RKO (cell line): ENCODE results near the gene CLEC4D.
"Not testable (repeated sequence)": the region's sequence is repeated elsewhere in the genome, so short reads cannot be mapped to it uniquely, and the experiment has no call there.

Experiments used
- DNase-seq: peaks from one replicate; pipeline ENCODE4 v3.0.0-alpha.2; 2016; ENCODE audit warnings: low spot score

The CLEC4D gene

DNA sequence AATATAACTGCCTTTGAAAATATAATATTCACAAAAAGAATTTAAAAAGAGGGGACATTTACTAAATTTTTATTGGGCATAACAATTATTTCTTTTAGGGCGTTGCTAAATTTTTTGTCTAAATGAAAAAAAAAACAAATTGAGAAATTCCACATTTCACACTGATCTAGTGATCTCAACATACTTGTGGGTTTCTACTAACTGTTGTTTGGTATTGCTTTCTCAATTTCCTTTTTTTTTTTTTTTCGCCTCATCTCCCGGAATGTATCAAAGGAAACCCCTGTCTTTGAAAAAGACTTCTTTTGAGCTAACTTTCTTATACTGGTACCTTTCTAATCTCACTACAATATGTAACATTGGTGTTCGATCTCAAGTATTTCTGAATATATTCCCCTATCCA is at the start of gene CLEC4D:
TSS of gene CLEC4D (plus strand) at position 248 of the 400 bp plus-strand sequence. CDS start 230 bp downstream, outside the sequence.
- DNase-seq = no peak

DNA sequence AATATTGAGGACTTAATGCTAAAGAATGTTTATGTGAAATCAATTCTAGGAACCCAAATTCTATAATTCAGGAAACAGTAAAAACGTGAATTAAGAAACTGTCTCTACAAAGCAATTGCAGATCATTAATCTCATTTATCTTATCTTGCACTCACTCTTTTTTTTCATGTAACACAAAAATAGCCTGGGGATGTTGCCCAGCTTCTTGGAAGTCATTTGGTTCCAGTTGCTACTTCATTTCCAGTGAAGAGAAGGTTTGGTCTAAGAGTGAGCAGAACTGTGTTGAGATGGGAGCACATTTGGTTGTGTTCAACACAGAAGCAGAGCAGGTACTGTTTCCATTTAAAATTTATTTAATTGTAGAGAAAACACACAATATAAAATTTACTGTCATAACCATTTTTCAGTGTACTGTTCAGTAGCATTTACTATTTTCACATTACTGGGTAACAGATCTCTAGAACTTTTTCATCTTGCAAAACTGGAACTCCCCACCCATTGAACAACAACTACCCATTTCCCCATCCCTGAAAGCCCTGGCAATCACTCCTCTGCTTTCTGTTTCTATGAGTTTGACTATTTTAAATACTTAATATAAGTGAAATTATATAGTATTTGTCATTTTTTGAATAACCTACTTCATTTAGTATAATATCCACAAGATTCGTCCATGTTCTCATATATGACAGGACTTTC is 47.9 kb upstream of the CLEC4D start:
- DNase-seq = no peak

DNA sequence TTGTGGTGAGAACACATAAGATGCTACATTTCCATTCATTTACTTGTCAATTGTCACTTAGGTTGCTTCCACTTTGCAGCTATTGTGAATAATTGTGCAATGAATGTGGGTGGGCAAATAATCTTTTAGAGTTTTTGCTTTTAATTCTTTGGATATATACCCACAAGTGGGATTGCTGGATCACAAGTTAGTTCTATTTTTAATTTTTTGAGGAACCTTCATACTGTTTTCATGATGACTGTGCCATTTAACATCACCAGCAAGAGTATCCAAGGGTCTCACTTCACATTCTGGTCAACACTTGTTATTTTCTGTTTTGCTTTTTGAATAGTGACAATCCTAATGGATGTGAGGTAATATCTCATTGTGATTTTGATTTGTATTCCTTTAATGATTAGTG is 47.1 kb upstream of the CLEC4D start:
- no peak for DNase-seq

DNA sequence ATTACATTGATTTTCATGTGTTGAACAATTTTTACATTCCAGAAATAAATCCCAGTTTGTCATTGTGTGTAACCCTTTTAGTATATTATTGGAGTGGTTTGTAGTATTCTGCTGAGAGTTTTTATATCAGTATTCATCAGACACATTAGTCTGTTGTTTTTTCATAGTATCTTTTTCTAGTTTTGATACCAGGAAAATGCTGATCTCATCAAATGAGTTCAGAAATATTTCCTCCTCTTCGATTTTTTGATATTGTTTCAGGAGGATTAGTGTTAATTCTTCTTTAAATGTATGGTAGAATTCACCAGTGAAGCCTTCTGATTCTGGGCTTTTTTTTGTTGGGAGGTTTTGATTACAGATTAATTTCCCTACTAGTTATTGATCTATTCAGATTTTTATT is 42.2 kb upstream of the CLEC4D start:
- no peak for DNase-seq

DNA sequence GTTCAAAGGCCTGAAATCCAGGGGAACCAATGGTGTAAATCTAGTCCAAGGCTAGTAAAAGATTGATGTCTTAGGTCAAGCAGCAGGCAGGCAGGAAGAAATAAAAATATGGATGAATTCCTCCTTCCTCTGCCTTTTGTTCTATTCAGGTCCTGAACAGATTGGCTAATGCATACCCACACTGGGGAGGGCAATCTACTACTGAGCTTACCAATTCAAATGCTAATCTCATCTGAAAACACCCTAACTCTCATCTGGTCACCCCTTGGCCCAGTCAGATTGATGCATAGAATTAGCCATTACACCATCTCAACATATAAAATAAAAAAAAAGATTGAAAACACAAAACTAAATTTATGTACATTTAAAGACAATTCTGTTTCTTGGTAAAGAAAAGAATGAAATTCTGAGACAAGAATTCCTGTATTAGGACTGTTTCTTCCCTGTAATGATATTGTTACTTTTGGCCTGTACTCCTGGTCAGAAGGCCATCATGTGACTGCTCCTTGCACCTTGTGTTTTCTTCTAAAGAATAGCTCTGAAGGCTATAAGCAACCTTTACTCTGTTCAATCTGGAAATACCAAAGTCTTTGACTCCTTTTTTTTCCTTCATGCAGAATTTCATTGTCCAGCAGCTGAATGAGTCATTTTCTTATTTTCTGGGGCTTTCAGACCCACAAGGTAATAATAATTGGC is 37.6 kb upstream of the CLEC4D start:
- no peak for DNase-seq

DNA sequence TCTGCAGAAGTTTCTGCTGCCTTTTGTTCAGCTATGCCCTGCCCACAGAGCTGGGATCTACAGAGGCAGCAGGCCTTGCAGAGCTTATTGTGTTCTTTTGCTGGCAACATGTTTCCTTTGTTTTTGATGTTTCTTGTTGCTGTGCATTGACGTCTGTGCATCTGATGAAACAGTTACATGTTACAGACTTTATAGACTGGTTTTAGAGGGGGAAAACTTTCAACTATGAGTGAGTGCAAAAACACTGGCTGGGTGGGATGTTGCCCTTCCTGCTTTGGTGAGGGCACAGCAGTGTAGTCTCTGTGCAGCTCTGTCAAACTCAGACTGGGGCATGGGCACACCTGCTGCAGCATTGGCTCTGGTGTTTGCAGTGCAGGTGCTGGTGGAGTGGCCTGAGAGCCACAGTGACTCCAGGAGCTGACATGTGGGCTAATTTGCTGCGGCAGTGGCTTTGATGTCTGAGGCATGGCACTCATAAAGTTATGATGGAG is 30.7 kb upstream of the CLEC4D start:
- no peak for DNase-seq

DNA sequence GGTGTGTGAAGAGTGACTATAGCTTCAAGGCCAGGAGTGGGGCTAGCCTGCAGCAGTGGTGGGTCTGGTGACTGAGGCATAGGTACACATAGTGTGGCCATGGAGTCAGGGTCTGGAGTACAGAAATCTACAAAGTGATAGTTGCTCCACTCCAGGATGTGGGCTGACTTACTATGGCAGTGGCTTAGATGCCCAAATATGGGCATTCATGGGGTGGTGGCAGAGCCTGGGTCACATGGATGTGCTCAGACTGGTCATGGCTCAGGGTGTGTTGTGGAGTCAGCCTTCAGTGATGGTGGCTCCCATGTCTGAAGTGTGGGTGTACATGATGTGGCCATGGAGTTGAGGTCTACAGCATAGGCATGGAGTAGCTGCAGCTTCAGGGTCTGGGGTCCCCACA is 30.2 kb upstream of the CLEC4D start:
- no peak for DNase-seq

DNA sequence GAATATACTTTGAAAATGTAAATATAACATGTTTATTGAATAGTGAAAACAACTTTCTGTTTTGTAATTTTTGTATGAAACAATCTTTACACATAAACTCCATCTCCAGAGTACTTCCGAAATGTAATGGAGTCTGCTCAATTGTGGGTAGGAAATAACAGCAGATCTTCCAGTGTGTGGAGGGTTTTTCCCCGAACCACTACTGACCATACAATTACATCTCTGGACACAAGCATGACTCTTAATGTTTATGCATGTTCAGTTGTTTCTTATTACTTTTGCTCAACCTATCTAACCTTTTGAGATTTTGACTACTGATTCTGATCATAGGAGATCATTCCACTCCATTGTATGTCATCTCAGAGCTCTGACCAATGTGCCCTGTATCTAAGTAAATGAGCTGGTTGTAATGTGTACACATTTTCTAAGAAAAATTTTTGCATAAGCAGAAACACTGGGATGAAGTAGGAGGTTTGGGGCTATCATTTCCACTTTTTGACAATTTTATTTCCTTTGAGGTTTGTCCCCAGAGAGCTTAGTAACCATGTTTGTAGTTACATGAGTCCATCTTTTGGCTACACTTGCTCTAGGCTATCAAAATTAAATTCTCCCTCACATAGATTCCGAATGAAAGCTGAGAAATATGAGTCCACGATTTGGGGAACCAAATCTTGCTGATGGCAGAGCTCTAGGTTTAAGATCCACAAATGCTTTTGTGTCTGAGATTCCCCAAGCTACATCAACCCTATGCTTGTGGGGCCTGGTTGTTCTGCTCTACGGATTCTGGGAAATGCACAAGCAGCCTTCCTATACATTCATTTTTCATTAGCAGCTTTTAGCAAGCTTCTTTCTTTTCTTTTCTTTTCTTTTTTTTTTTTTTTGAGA is 21.4 kb upstream of the CLEC4D start:
- DNase-seq = no peak

DNA sequence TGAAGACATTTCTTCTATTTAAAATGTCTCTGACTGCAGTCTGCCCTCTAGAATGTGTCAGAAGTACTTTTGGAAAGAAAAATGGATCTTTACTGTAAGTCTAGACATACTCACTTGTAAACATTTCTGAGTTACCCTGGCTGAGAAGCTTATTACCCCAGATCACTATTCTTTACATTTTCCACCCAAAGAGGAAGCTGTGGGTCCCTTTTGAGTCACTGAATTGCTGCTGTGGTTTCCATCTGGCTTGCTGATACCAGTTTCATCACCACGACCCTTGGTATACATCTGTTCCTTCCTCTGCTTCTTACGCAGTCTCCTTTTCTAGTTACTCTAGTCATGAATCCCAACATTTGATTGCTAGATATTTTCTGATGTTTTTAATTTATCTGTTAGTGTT is 20.2 kb upstream of the CLEC4D start:
- DNase-seq = no peak

DNA sequence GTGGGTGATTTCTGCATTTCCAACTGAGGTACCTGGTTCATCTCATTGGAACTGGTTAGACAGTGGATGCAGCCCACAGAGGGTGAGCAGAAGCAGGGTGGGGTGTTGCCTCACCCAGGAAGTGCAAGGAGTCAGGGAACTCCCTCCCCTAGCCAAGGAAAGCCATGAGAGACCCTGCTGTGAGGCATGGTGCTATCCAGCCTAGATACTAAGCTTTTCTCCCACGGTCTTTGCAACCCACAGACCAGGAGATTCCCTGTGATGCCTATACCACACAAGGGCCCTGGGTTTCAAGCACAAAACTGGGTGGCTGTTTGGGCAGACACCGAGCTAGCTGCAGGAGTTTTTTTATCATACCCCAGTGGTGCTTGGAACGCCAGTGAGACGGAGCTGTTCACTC is 17.6 kb upstream of the CLEC4D start:
- not testable (repeated sequence) for DNase-seq

DNA sequence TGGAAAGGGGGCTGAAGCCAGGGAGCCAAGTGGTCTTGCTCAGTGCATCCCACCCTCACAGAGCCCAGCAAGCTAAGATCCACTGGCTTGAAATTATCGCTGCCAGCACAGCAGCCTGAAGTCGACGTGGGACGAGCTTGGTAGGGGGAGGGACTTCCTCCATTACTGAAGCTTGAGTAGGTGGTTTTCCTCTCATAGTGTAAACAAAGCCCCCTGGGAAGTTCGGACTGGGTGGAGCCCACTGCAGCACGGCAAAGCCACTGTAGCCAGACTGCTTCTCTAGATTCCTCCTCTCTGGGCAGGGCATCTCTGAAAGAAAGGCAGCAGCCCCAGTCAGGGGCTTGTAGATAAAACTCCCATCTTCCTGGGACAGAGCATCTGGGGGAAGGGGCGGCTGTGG is 17.2 kb upstream of the CLEC4D start:
- DNase-seq = not testable (repeated sequence)

DNA sequence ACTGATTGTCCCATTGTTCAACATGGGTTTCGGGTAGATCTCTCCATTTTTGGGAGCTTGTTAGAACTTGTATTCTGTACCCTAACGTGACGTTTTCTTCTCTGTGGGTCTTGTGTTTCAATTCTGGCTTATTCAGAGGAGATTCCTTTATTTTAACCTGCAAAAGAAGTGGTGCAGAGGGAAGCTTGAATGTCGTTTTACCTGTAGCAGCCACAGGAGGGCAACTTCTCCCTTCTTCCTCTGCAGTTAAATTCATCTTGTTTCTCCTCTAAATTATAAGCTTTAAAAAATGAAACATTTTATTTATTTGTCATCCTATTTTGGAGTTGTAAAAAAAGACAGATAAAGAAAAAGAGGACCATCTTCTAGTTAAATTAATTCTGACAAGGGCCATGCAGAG is 13.7 kb upstream of the CLEC4D start:
- DNase-seq = no peak

DNA sequence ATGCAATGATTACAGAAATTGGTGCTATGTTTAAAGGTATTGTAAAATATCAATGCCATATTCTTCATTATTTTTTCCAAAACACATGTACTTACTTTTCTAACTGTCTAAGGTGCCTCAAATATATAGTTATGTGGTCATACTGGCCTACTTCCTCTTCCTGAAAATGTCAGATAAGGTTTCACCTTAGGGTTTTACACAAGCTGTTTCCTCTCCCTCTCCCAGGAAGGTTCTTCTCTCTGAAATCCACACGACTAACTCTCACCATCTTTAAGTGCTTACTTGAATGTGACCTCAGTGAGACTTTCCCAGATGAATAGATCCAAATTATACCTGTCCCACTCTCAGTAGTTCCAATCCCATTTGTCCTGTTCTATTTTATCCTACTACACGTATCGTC is 11.6 kb upstream of the CLEC4D start:
- DNase-seq = no peak

DNA sequence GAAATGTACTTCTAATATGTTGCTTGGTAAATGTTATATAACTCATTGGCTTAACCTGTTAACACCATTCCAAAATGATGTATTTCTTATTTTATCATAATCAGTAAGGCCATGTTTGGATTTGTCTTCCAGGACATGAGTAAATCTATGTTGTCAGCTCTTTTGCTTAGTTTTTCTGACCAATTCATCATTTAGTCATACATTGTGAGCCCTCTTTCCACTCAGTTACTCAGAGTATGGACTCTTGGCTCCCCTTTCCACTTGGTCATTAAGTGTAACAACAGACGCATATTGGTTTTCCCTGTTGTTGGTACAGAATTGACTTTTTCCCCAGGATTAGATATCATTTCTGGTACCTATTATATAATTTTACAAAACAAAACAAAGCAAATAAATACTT is 9.0 kb upstream of the CLEC4D start:
- peak; percentile 78 for DNase-seq

DNA sequence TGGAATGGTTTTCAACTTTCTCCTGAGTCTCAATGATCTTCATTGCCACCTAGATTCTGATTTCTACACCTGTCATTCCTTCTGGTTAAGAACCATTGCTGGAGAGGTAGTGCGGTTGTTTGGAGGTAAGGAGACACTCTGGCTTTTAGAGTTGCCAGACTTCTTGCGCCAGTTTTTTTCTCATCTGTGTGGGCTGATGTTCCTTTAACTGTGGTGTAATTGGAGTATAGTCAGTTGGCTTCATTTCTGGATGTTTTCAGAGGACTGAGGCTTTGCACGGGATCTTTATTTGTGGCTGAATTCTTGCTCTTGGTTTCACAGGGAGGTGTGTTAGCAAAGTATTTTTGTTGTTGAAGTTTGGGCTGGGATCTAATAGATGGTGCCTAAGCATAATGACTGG is 5.7 kb upstream of the CLEC4D start:
- DNase-seq = no peak

DNA sequence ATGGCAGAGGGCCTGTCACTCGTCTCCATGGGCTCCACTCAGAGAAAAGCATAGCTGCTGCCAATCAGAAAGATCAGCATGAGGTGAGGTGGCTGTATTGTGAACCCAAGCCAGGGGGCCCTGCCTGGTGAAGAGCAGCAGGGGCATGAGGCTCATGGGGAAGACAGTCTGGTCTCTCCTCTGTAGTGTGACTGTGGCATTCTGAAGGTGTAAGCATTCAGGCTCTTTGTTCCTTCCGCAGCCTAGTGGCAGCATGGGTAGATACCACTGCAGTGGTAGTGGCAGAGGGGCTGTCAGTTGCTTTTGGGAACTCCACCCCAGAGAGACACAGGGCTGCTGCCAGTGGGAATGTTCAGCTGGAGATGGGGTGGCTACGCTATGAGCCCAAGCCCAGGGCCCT is 5.1 kb upstream of the CLEC4D start:
- no peak for DNase-seq

DNA sequence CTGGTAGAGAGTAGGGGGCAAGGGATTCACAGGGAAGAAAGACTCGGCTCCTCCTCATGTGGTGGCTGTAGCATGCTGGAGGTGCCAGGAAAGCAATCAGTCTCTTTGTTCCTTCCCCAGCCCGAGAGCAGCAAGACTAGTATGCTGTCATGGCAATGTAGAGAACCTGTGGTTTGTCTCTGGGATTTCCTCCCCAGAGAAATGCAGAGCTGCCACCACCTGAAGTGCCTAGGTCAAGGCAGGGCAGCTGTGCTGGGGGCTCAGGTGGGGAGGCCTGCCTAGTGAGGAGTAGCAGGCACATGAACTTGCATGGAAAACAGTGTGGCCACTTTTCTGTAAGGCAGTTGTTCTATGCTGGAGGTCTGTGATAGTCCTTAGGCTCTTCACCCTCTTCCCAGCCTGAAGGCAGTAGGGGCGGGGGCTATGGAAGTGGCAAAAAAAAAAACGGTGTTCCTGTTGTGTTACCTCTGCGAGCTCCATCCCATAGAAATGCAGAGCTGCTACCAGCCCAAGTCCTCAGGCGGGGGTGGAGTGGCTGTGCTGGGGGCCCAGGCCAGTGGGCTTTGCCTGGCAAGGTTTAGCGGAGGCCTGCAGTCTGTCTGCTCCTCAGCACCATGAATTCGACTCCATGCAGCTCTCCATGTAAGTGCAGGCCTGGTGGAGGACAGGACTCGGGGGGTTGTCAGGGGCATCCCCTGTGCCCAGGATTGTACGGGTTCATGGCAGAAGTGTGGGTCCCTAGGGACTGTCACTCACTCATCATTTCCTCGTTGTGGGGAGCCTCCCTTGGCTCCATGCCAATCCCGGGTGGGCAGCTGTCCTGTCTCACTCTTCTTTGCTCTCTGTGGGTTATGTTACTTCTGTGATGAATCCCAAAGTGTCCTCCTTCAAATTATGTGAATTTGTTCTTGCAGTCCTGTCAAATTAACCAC is 4.1 kb upstream of the CLEC4D start:
- no peak for DNase-seq

DNA sequence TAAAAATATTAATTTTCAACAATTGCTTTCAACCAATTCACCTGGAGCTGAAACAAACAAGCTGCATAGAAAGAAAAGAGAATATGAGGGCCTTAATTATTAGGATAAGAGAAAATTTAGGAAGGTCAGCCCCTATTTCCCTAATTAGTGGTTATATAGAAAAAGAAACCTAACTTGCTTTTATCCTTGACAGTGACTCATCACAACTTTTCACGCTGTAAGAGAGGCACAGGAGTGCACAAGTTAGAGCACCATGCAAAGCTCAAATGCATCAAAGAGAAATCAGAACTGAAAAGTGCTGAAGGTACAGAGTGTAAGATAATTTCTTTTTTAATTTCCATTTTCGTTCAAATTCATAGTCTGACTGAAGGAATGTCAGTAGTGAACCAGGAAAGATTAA is 4.7 kb downstream of the CLEC4D start:
- no peak for DNase-seq

DNA sequence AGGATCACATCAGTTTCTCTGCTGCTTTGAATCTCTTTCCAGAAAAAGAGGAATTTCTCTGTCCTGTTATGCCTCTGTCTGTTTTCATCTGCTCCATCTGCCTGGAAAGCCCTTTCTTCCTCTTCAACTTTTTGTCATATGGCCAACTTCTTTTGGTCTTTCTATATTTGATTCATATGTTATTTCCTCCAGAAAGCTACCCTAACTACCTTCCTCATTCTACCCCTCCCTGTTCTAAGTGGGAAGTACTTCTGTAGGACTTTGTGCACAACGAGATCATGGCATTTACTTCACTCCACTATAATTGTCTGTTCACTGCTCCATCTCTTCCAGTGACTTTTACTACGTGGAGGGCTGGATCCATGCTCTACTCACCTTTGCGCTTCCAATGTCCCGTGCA is 5.9 kb downstream of the CLEC4D start:
- no peak for DNase-seq

DNA sequence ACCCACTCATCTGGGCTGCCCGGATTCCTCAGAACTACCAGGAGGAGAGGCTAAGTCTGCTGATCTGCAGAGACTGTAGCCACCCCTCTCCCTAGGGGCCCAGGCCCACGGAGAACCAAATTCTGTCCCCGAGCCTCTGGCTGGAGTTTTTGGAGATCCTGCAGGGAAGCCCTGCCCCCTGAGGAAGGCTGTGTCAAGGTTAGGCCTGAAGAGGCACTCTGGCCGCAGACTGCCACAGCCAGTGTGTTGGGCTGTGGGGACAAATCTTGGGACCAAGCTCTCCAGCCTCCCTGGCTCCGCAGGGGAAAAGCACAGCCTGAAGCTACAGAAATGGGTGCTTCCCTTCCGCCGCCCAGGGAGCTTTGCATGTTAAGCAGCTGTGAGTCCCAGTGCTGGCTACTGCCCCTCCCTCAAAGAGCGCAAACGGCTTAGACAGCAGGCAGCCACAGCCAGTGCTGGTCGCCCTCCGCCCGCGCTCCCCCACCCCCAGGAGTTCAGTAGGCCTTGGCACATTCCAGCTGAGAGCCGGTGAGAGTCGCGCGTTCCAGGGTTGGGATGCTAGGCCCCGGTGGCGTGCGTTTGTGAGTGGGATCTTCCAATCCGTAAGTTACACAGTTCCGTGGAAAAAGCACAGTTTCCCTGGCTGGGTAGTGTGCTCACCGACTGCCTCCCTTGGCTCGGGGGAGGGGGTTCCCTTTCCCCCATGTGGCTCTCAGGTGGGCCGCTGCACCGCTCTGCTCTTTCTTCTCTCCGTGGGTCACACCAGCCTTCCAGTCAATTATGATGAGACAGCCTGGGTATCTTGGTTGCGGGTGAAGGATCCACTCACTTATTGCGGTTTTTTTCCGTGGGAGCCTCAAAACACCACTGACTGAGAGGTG is 14.2 kb downstream of the CLEC4D start:
- DNase-seq = no peak

DNA sequence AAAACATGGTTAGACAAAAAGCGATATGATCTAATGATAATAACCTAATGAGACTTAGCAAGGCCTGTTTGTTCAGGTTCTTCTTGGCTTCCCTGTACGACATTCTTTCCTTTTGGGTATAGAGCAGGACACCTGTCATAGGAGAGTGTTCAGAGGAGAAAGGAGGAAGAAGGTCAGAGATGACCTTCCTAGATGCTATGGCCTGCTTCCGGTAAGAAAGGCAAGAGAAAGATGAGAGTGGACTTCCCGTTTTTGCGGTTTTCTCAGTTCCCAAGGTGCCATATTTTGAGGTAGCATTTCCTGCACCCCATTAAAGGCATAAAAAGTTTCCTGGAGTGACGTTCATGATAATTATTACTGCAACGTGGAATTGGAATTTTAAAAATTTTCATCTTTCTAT is 18.7 kb downstream of the CLEC4D start:
- no peak for DNase-seq
